Posterior vena cava (tissue), 2 donors: ENCODE measurements around the gene KHK. TPM values are rescaled to one million over a fixed set of nuclear protein-coding genes. Genes with fewer than 3 reads are reported as not detected.

ENCODE experiments used
- DNase-seq: peaks from one replicate; pipeline ENCODE4 v3.0.0-alpha.2; 2020; ENCODE audit warnings: low spot score
- intact Hi-C, 2 donors: fragments of 100-400 bp; cut with DNase I; formaldehyde crosslinking; loops; one replicate each; pipeline versions ENCODE4 v1.14.1 to v1.14.2; 2022 to 2023
- long read RNA-seq, 2 donors: library from polyadenylated mRNA; unstranded; transcript quantifications; one replicate each; pipeline ENCODE4 v2.0.0, GENCODE V29; 2020 to 2021
- total RNA-seq, 2 donors: library from RNA; stranded (reverse); fragmentation: NEBNext Ultra II Directional; extraction: Animal tissue kit (Norgen Biotek cat#: 25700); gene quantifications; one replicate each; pipeline ENCODE4 v1.2.1, GENCODE V29; 2021
- donor health status: DM: yes; HTN: yes; CAD: no.
- donor health status: DM: yes; HTN: yes; CAD: no.

KHK gene
- 1 to 10 TPM; 5.7 to 7.8 TPM for total RNA-seq
- long read RNA-seq, donor 1, partial matches to known transcripts: 0 of 6 reads
- long read RNA-seq, donor 1, other reads (novel, unspliced or antisense): 4 of 6 reads
- long read RNA-seq, donor 2, transcript KHK-202 (8 exons, 2,411 nt): major isoform, 43 of 64 reads
- long read RNA-seq, donor 2, partial matches to known transcripts: 1 of 64 reads
- long read RNA-seq, donor 2, other reads (novel, unspliced or antisense): 20 of 64 reads

- intact Hi-C loops: loop anchor here (2.0 to 10.0 kb wide), 3 partner anchors 34 to 115 kb away; partner anchors contain the start of genes TMEM214 (in 2 of the 2) and MAPRE3 (in 1 of the 2)
- DNase-seq: no peak
These were observed at the start of gene KHK for GRCh38 chr2:27086724-27087593. TSS of gene KHK (plus strand) at chr2:27086772. CDS start at chr2:27087260, 488 bp downstream.

- intact Hi-C loops: loop anchor here (10.0 kb wide), 1 partner anchor 47 kb away; the partner anchor contains the start of gene KHK (in 2 of the 2)
- no peak for DNase-seq
These were observed 48.6 kb upstream of the KHK start for GRCh38 chr2:27038012-27038411.

- peak; percentile 60 for DNase-seq
- intact Hi-C loops: loop anchor here (10.0 kb wide), 1 partner anchor 46 kb away; the partner anchor contains the start of gene KHK (in 2 of the 2)
These were observed 47.8 kb upstream of the KHK start for GRCh38 chr2:27038631-27039339.

- intact Hi-C loops: loop anchor here (10.0 kb wide), 1 partner anchor 45 kb away; the partner anchor contains the start of gene KHK (in 2 of the 2)
- peak; percentile 46 for DNase-seq
These were observed 47.1 kb upstream of the KHK start for GRCh38 chr2:27039426-27039825.

GRCh38 chr2:27039871-27040270 lies 46.7 kb upstream of the KHK start:
- peak; percentile 56 for DNase-seq
- intact Hi-C loops: loop anchor here (10.0 kb wide), 1 partner anchor 45 kb away; the partner anchor contains the start of gene KHK (in 2 of the 2)

- intact Hi-C loops: no loop called here
- DNase-seq: peak; percentile 32
These were observed 46.3 kb upstream of the KHK start for GRCh38 chr2:27040282-27040681.

- no peak for DNase-seq
- intact Hi-C loops: no loop called here
These were observed 44.8 kb upstream of the KHK start for GRCh38 chr2:27041752-27042151.

- intact Hi-C loops: no loop called here
- DNase-seq: no peak
These were observed 44.4 kb upstream of the KHK start for GRCh38 chr2:27042159-27042661.

GRCh38 chr2:27042985-27043634 lies 43.5 kb upstream of the KHK start:
- DNase-seq: no peak
- intact Hi-C loops: no loop called here

GRCh38 chr2:27049422-27050280 lies 36.9 kb upstream of the KHK start:
- DNase-seq: peak; percentile 86
- intact Hi-C loops: no loop called here

- intact Hi-C loops: no loop called here
- DNase-seq: peak; percentile 95
These were observed 36.1 kb upstream of the KHK start for GRCh38 chr2:27050281-27050995.

- peak; percentile 97 for DNase-seq
- intact Hi-C loops: no loop called here
These were observed 35.3 kb upstream of the KHK start, which contains the start of gene AGBL5 for GRCh38 chr2:27050996-27051901. TSS of gene AGBL5 (plus strand) at chr2:27051668. CDS start at chr2:27052959, 1,291 bp downstream.

GRCh38 chr2:27051902-27052645 lies 34.5 kb upstream of the KHK start:
- intact Hi-C loops: loop anchor here in 1 of 2 donors (2.0 kb wide), 1 partner anchor 35 kb away; the partner anchor contains the start of gene KHK
- peak; percentile 87 for DNase-seq

- no peak for DNase-seq
- intact Hi-C loops: loop anchor here in 1 of 2 donors (2.0 kb wide), 1 partner anchor 33 kb away; the partner anchor contains the start of gene KHK
These were observed 33.3 kb upstream of the KHK start for GRCh38 chr2:27053321-27053720.

- intact Hi-C loops: loop anchor here in 1 of 2 donors (2.0 kb wide), 1 partner anchor 33 kb away; the partner anchor contains the start of gene KHK
- no peak for DNase-seq
These were observed 32.8 kb upstream of the KHK start for GRCh38 chr2:27053776-27054175.
